ENCODE measurements around the gene DUOXA1.
A peak's percentile ranks its signal among the peaks of the same experiment; 100 is the strongest.

The DUOXA1 gene

GRCh38 chr15:45129651-45130129 lies at the start of gene DUOXA1, which contains the start of gene DUOX1:
TSS of gene DUOXA1 (minus strand) at chr15:45129879. CDS start at chr15:45123014, 6,865 bp downstream.
TSS of gene DUOX1 (plus strand) at chr15:45129994. CDS start at chr15:45131967, 1,973 bp downstream.
- no peak for DNase-seq (ENCODE audit: low read depth)

GRCh38 chr15:45177285-45177684 lies 47.6 kb upstream of the DUOXA1 start:
- DNase-seq (ENCODE audit: low read depth), result no peak

- DNase-seq (ENCODE audit: low read depth), result no peak
These were observed 44.9 kb upstream of the DUOXA1 start for GRCh38 chr15:45174577-45174976.

GRCh38 chr15:45174069-45174468 lies 44.4 kb upstream of the DUOXA1 start:
- DNase-seq (ENCODE audit: low read depth), result no peak

GRCh38 chr15:45171912-45172311 lies 42.2 kb upstream of the DUOXA1 start:
- no peak for DNase-seq (ENCODE audit: low read depth)

- DNase-seq (ENCODE audit: low read depth), result no peak
These were observed 40.2 kb upstream of the DUOXA1 start for GRCh38 chr15:45169608-45170480.

GRCh38 chr15:45168751-45169551 lies 39.3 kb upstream of the DUOXA1 start:
- DNase-seq (ENCODE audit: low read depth), result no peak

- no peak for DNase-seq (ENCODE audit: low read depth)
These were observed 38.6 kb upstream of the DUOXA1 start for GRCh38 chr15:45168286-45168685.

GRCh38 chr15:45167631-45168205 lies 38.0 kb upstream of the DUOXA1 start:
- DNase-seq (ENCODE audit: low read depth), result no peak

- peak; percentile 65 for DNase-seq (ENCODE audit: low read depth)
These were observed 37.4 kb upstream of the DUOXA1 start for GRCh38 chr15:45166834-45167630.

GRCh38 chr15:45165536-45165935 lies 35.9 kb upstream of the DUOXA1 start:
- no peak for DNase-seq (ENCODE audit: low read depth)

- DNase-seq (ENCODE audit: low read depth), result no peak
These were observed 35.2 kb upstream of the DUOXA1 start for GRCh38 chr15:45164914-45165313.

- no peak for DNase-seq (ENCODE audit: low read depth)
These were observed 33.8 kb upstream of the DUOXA1 start for GRCh38 chr15:45163508-45163856.

GRCh38 chr15:45162771-45163507 lies 33.3 kb upstream of the DUOXA1 start:
- peak; percentile 32 for DNase-seq (ENCODE audit: low read depth)

GRCh38 chr15:45161666-45162065 lies 32.0 kb upstream of the DUOXA1 start:
- no peak for DNase-seq (ENCODE audit: low read depth)

GRCh38 chr15:45157974-45158373 lies 28.3 kb upstream of the DUOXA1 start:
- DNase-seq (ENCODE audit: low read depth), result no peak

GRCh38 chr15:45156744-45157455 lies 27.2 kb upstream of the DUOXA1 start:
- DNase-seq (ENCODE audit: low read depth), result no peak

GRCh38 chr15:45155739-45156138 lies 26.1 kb upstream of the DUOXA1 start:
- no peak for DNase-seq (ENCODE audit: low read depth)

GRCh38 chr15:45151998-45152828 lies 22.5 kb upstream of the DUOXA1 start:
- DNase-seq (ENCODE audit: low read depth), result no peak
